MCF 10A (cell line): Measurements from ENCODE around the gene TARDBP. TPM values are rescaled to one million over a fixed set of nuclear protein-coding genes. Genes with fewer than 3 reads are reported as not detected.
"Not testable (repeated sequence)": the region's sequence is repeated elsewhere in the genome, so short reads cannot be mapped to it uniquely, and the experiment has no call there.

Experiments
- BruUV-seq: library from RNA; stranded (reverse); fragments of 400-500 nt; replicated peaks from 2 replicates; lab custom pipeline; 2021; lab: Mats Ljungman, UMichigan
- CTCF ChIA-PET: fragments of 300-600 bp; sonication (Branson Sonifier 250); formaldehyde crosslinking; extraction: SDS; loops from one replicate; lab custom pipeline; 2021; ENCODE audit warnings: antibody characterized with exemption, inconsistent platforms; lab: Yijun Ruan, JAX
- POLR2A ChIA-PET: fragments of 300-600, 350-650 bp; sonication (Branson Sonifier 250); formaldehyde crosslinking; extraction: SDS; loops from one replicate; lab custom pipeline; 2020; ENCODE audit warnings: antibody characterized with exemption, inconsistent platforms; lab: Yijun Ruan, JAX
- DNase-seq: peaks from one replicate; pipeline ENCODE4 v3.0.0-alpha.2; 2018; ENCODE audit not compliant: unreplicated experiment
- H3K27ac Mint-ChIP-seq: one replicate; pipeline ENCODE4 v1.8.0; 2022; ENCODE audit warnings: mild to moderate bottlenecking, low read depth, mixed read lengths; ENCODE audit not compliant: unreplicated experiment
- H3K27me3 Mint-ChIP-seq: one replicate; pipeline ENCODE4 v1.8.0; 2022; ENCODE audit warnings: mixed read lengths; ENCODE audit not compliant: insufficient read depth, unreplicated experiment
- H3K36me3 Mint-ChIP-seq: one replicate; pipeline ENCODE4 v1.8.0; 2022; ENCODE audit warnings: mild to moderate bottlenecking, moderate library complexity, mixed read lengths; ENCODE audit not compliant: insufficient read depth, unreplicated experiment
- H3K4me1 Mint-ChIP-seq: one replicate; pipeline ENCODE4 v1.8.0; 2022; ENCODE audit warnings: mixed read lengths; ENCODE audit not compliant: insufficient read depth, unreplicated experiment
- H3K4me3 Mint-ChIP-seq: one replicate; pipeline ENCODE4 v1.8.0; 2022; ENCODE audit warnings: mild to moderate bottlenecking, moderate library complexity, mixed read lengths; ENCODE audit not compliant: unreplicated experiment
- H3K9me3 Mint-ChIP-seq: one replicate; pipeline ENCODE4 v1.8.0; 2022; ENCODE audit warnings: mixed read lengths; ENCODE audit not compliant: unreplicated experiment
- intact Hi-C: fragments of 100-400 bp; cut with micrococcal nuclease; formaldehyde crosslinking; loops from 2 replicates; pipeline ENCODE4 v1.14.1; 2022
- total RNA-seq: library from RNA; stranded (reverse); gene quantifications from 2 replicates; pipeline ENCODE4 v1.2.3, GENCODE V29; 2022
- TF ChIP-seq, protein P1 (sequence below): fragments of 200-600 bp; IDR thresholded peaks from one replicate; pipeline ENCODE4 v1.8.0; 2022; ENCODE audit warnings: antibody characterized with exemption, mild to moderate bottlenecking; ENCODE audit not compliant: unreplicated experiment

Gene TARDBP
- total RNA-seq, 1 experiment from 2014 or later: 144 TPM

GRCh38 chr1:11044849-11045427 lies 32.5 kb downstream of the TARDBP start:
- TF ChIP-seq, protein P1, sequence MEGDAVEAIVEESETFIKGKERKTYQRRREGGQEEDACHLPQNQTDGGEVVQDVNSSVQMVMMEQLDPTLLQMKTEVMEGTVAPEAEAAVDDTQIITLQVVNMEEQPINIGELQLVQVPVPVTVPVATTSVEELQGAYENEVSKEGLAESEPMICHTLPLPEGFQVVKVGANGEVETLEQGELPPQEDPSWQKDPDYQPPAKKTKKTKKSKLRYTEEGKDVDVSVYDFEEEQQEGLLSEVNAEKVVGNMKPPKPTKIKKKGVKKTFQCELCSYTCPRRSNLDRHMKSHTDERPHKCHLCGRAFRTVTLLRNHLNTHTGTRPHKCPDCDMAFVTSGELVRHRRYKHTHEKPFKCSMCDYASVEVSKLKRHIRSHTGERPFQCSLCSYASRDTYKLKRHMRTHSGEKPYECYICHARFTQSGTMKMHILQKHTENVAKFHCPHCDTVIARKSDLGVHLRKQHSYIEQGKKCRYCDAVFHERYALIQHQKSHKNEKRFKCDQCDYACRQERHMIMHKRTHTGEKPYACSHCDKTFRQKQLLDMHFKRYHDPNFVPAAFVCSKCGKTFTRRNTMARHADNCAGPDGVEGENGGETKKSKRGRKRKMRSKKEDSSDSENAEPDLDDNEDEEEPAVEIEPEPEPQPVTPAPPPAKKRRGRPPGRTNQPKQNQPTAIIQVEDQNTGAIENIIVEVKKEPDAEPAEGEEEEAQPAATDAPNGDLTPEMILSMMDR: no peak
- H3K4me3 Mint-ChIP-seq: no peak overlapping the region
- no peaks in the 10 kb centered on the region for H3K27me3 Mint-ChIP-seq
- no TSS peak for BruUV-seq
- no peak for DNase-seq
- no peaks in the 10 kb centered on the region for H3K9me3 Mint-ChIP-seq
- peaks cover 13% of the 10 kb centered on the region for H3K36me3 Mint-ChIP-seq
- no peaks in the 10 kb centered on the region for H3K4me1 Mint-ChIP-seq
- no peak overlapping the region for H3K27ac Mint-ChIP-seq
- ChIA-PET POLR2A (no interaction called here), CTCF (interaction anchor here (9.9 kb wide), 1 partner anchor 7 kb away, joined by 64 read pairs; no protein-coding TSS in a partner anchor)
- intact Hi-C loops: no loop called here

- Mint-ChIP-seq H3K27ac (no peak overlapping the region), H3K27me3 (no peaks in the 10 kb centered on the region), H3K9me3 (no peaks in the 10 kb centered on the region), H3K36me3 (peaks cover 13% of the 10 kb centered on the region), H3K4me3 (no peak overlapping the region), H3K4me1 (no peaks in the 10 kb centered on the region)
- TF ChIP-seq, protein P1: no peak
- ChIA-PET CTCF (interaction anchor here (9.9 kb wide), 1 partner anchor 8 kb away, joined by 64 read pairs; no protein-coding TSS in a partner anchor), POLR2A (no interaction called here)
- no TSS peak for BruUV-seq
- intact Hi-C loops: no loop called here
- DNase-seq: no peak
Observed at GRCh38 chr1:11045428-11046269, 33.2 kb downstream of the TARDBP start.

- intact Hi-C loops: no loop called here
- Mint-ChIP-seq H3K36me3 (peaks cover 13% of the 10 kb centered on the region), H3K4me3 (no peak overlapping the region), H3K4me1 (no peaks in the 10 kb centered on the region), H3K27ac (no peak overlapping the region), H3K9me3 (no peaks in the 10 kb centered on the region), H3K27me3 (no peaks in the 10 kb centered on the region)
- no TSS peak for BruUV-seq
- TF ChIP-seq, protein P1: no peak
- ChIA-PET CTCF (interaction anchor here (9.9 kb wide), 1 partner anchor 8 kb away, joined by 64 read pairs; no protein-coding TSS in a partner anchor), POLR2A (no interaction called here)
- no peak for DNase-seq
Observed at GRCh38 chr1:11046270-11046566, 33.8 kb downstream of the TARDBP start.

- Mint-ChIP-seq H3K36me3 (peaks cover 13% of the 10 kb centered on the region), H3K4me3 (no peak within 1 kb of the TSS), H3K4me1 (no peaks in the 10 kb centered on the region), H3K27me3 (no peaks in the 10 kb centered on the region), H3K9me3 (no peaks in the 10 kb centered on the region), H3K27ac (no peak within 1 kb of the TSS)
- ChIA-PET CTCF (interaction anchor here (0.7 to 9.9 kb wide), 2 partner anchors 9 to 185 kb away, joined by 3 to 64 read pairs; no protein-coding TSS in a partner anchor), POLR2A (interaction anchor here (0.5 kb wide), 1 partner anchor 20 kb away, joined by 4 read pairs; no protein-coding TSS in a partner anchor)
- intact Hi-C loops: no loop called here
- DNase-seq: no peak
- no TSS peak for BruUV-seq
- TF ChIP-seq, protein P1: no peak
Observed at GRCh38 chr1:11046625-11047365, 34.3 kb downstream of the TARDBP start, which contains the start of gene MASP2. Gene MASP2, minus strand, starts transcription at chr1:11047239. Its CDS starts 32 bp downstream, at chr1:11047207.

DNA sequence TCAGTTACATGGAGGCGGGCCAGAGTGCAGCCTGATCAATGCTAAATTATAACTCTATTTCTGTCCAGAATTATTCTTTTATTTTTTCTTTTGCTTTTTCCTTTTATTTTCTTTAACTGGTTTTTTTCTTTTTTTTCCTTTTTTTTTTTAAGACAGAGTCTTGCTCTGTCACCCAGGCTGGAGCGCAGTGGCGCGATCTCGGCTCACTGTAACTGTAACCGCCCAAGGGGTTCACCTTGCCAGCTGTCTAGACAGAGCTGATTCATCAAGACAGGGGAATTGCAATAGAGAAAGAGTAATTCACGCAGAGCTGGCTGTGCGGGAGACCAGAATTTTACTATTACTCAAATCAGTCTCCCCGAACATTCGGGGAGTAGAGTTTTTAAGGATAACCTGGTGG lies 38.7 kb downstream of the TARDBP start:
- H3K27ac Mint-ChIP-seq, DNase-seq, BruUV-seq, H3K9me3 Mint-ChIP-seq, intact Hi-C loops, H3K4me3 Mint-ChIP-seq, H3K4me1 Mint-ChIP-seq, H3K27me3 Mint-ChIP-seq: not testable (repeated sequence)
- peaks cover 45% of the 10 kb centered on the region for H3K36me3 Mint-ChIP-seq
- POLR2A ChIA-PET: interaction anchor here (0.6 to 2.3 kb wide), 4 partner anchors 10 to 749 kb away, joined by 3 to 9 read pairs (median 4); no protein-coding TSS in a partner anchor
- CTCF ChIA-PET: interaction anchor here (9.9 kb wide), 1 partner anchor 13 kb away, joined by 64 read pairs; no protein-coding TSS in a partner anchor
